Retinal pigment epithelial cell (primary cell): ENCODE measurements around the gene BAIAP2L2.

Source experiments
- DNase-seq: peaks from one replicate; pipeline ENCODE4 v3.0.0-alpha.2; 2010; ENCODE audit warnings: low read depth
- H3K4me3 ChIP-seq: 2 replicates; pipeline ENCODE4 v1.5.1; 2011; ENCODE audit warnings: mild to moderate bottlenecking, low read length, control low read depth, moderate library complexity
- TF ChIP-seq, protein P1 (sequence below): conservative IDR thresholded peaks from 2 replicates; pipeline ENCODE4 v1.5.1; 2011; ENCODE audit warnings: low read depth, low read length, control low read depth, inconsistent platforms

The BAIAP2L2 gene

GRCh38 chr22:38142606-38143005 lies 32.1 kb upstream of the BAIAP2L2 start:
- H3K4me3 ChIP-seq = no peak overlapping the region
- DNase-seq = no peak
- TF ChIP-seq, protein P1, sequence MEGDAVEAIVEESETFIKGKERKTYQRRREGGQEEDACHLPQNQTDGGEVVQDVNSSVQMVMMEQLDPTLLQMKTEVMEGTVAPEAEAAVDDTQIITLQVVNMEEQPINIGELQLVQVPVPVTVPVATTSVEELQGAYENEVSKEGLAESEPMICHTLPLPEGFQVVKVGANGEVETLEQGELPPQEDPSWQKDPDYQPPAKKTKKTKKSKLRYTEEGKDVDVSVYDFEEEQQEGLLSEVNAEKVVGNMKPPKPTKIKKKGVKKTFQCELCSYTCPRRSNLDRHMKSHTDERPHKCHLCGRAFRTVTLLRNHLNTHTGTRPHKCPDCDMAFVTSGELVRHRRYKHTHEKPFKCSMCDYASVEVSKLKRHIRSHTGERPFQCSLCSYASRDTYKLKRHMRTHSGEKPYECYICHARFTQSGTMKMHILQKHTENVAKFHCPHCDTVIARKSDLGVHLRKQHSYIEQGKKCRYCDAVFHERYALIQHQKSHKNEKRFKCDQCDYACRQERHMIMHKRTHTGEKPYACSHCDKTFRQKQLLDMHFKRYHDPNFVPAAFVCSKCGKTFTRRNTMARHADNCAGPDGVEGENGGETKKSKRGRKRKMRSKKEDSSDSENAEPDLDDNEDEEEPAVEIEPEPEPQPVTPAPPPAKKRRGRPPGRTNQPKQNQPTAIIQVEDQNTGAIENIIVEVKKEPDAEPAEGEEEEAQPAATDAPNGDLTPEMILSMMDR = no peak

DNA sequence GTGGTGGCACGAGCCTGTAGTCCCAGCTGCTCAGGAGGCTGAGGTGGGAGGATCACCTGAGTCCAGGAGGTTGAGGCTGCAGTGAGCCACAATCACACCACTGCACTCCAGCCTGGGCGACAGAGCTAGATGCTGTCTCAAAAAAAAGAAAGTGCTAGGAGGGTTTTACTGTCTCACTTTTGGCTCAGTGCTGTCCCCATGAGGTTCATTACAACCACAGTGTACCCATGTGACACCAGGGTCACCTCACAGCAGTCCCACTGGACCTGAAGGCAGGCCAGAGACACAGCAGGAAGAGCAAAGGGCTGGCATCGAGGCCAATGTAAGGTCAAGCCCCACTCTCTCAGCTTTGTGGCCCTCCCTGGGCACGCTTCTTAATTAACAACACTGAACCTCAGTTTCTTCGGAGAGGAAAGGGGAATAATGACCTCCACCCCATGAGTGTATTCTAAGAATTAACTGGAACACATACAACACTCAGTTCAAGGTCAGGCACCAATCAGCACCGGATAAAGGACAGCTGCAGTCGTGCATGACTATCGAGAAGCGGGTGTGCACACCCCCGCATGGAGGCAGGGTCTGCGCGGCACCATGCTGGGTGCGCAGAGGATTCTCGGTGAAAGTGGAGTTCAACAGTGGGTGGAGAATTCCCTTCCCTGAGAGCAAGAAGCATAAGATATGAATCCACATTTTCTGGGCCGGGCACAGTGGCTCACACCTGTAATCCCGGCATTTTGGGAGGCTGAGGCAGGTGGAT lies 30.9 kb upstream of the BAIAP2L2 start:
- TF ChIP-seq, protein P1 = no peak
- no peak overlapping the region for H3K4me3 ChIP-seq
- DNase-seq = no peak

- DNase-seq = no peak
- no peak overlapping the region for H3K4me3 ChIP-seq
- TF ChIP-seq, protein P1 = no peak
Measured at GRCh38 chr22:38139901-38140300, 29.4 kb upstream of the BAIAP2L2 start.

- TF ChIP-seq, protein P1 = no peak
- DNase-seq = no peak
- H3K4me3 ChIP-seq = no peak overlapping the region
Measured at GRCh38 chr22:38138961-38139360, 28.5 kb upstream of the BAIAP2L2 start.

- TF ChIP-seq, protein P1 = no peak
- no peak for DNase-seq
- no peak overlapping the region for H3K4me3 ChIP-seq
Measured at GRCh38 chr22:38137876-38138687, 27.6 kb upstream of the BAIAP2L2 start.

GRCh38 chr22:38136607-38137006 lies 26.1 kb upstream of the BAIAP2L2 start:
- no peak for DNase-seq
- no peak overlapping the region for H3K4me3 ChIP-seq

More at GRCh38 chr22:38136607-38137006, 26.1 kb upstream of the BAIAP2L2 start:
- TF ChIP-seq, protein P1 = no peak
